ENCODE data around the gene KRT31. TPM values are rescaled to one million over a fixed set of nuclear protein-coding genes. Genes with fewer than 3 reads are reported as not detected.
"Not testable (repeated sequence)": the region's sequence is repeated elsewhere in the genome, so short reads cannot be mapped to it uniquely, and the experiment has no call there.

KRT31 gene
- total and polyA plus RNA-seq, 2 of the 8 experiments (the other 6 are each of a cell fraction or from before 2014, with no cell fraction given), result not detected

GRCh38 chr17:41346421-41346820 lies 51.0 kb downstream of the KRT31 start:
- H2BK20ac ChIP-seq (ENCODE audit: low read length); H3K27me3 ChIP-seq (replicated peaks in 1 of 4; ENCODE audit: control insufficient read depth in 3 of 4, extremely low read depth in 1 of 4, insufficient read depth in 3 of 4, low read length in 3 of 4); H3K9me3 ChIP-seq (ENCODE audit: insufficient read depth in 2 of 2, low read depth in 1 of 2, low read length in 1 of 2); H3K27ac ChIP-seq (ENCODE audit: low read depth, low read length); H4K8ac ChIP-seq (ENCODE audit: extremely low read depth, insufficient read depth, low read length); H4K5ac ChIP-seq (ENCODE audit: insufficient read length, low read depth, low read length); H2BK12ac ChIP-seq (ENCODE audit: low read depth, low read length); H4K91ac ChIP-seq (replicated peaks; ENCODE audit: insufficient read length, low read length); DNase-seq (ENCODE audit: low read depth in 1 of 2, low spot score in 2 of 2); H2AFZ ChIP-seq (ENCODE audit: low read length); H3K14ac ChIP-seq (ENCODE audit: insufficient read length); H2AK5ac ChIP-seq (ENCODE audit: low read depth, low read length); H3K23me2 ChIP-seq (ENCODE audit: low read depth, low read length); H3K36me3 ChIP-seq (ENCODE audit: control insufficient read depth in 2 of 4, insufficient read depth in 4 of 4, low read length in 3 of 4); H3K4ac ChIP-seq (replicated peaks; ENCODE audit: insufficient read length, low read depth, low read length); POLR2A ChIA-PET (ENCODE audit: partially characterized antibody); H3K4me3 ChIP-seq (ENCODE audit: extremely low read depth in 1 of 4, insufficient read depth in 2 of 4, low read depth in 3 of 4, low read length in 4 of 4); H4K20me1 ChIP-seq (replicated peaks in 1 of 2; ENCODE audit: control insufficient read depth in 1 of 2, insufficient read depth in 2 of 2, low read length in 2 of 2); H3K23ac ChIP-seq (ENCODE audit: insufficient read length); H3K18ac ChIP-seq (ENCODE audit: extremely low read depth, low read length); H2BK5ac ChIP-seq (ENCODE audit: low read depth, low read length); H2BK15ac ChIP-seq (ENCODE audit: low read length); H2BK120ac ChIP-seq (replicated peaks; ENCODE audit: low read depth, low read length); H3K79me2 ChIP-seq (ENCODE audit: control insufficient read depth in 1 of 2, insufficient read depth in 2 of 2, low read length in 2 of 2); H3K4me1 ChIP-seq (replicated peaks in 1 of 4; ENCODE audit: control insufficient read depth in 3 of 4, insufficient read depth in 4 of 4, low read length in 3 of 4); H3K56ac ChIP-seq (replicated peaks; ENCODE audit: insufficient read length, low read depth, low read length); H3K79me1 ChIP-seq (ENCODE audit: low read depth, low read length); H3K9ac ChIP-seq (replicated peaks in 1 of 4; ENCODE audit: extremely low read depth in 1 of 4, low read depth in 3 of 4, low read length in 3 of 4); FAIRE-seq; H3K4me2 ChIP-seq (ENCODE audit: insufficient read depth in 1 of 2, low read depth in 2 of 2, low read length in 2 of 2): not testable (repeated sequence)
- CTCF ChIA-PET (ENCODE audit: partially characterized antibody), result interaction anchor here (4.5 kb wide), 1 partner anchor 17 kb away, joined by 27 read pairs; no protein-coding TSS in a partner anchor
- WGBS, 2 experiments (ENCODE audit: extremely low coverage in 1 of 2, insufficient coverage in 1 of 2, insufficient read length in 1 of 2, insufficient replicate concordance in 2 of 2, low coverage in 1 of 2, low lambda C conversion rate in 2 of 2, missing lambda C conversion rate in 1 of 2), result 92% methylated on average over 10 of the region's 16 CpGs; no CpG with 5 or more reads in 1 of the 2 experiments
